Muscle layer of colon (tissue), 2 donors: Measurements from ENCODE around the gene CHRD.

Experiments
- H3K27ac ChIP-seq: one replicate; pipeline ENCODE4 v1.7.0; 2013; ENCODE audit warnings: low read depth, mild to moderate bottlenecking, low read length, moderate library complexity
- H3K27me3 ChIP-seq, 2 donors: one replicate each; pipeline ENCODE4 v1.7.0; 2013; ENCODE audit warnings: low read length in 2 of 2, mild to moderate bottlenecking in 2 of 2; ENCODE audit not compliant: insufficient read depth in 2 of 2, control insufficient read depth in 1 of 2
- H3K36me3 ChIP-seq: one replicate; pipeline ENCODE4 v1.7.0; 2013; ENCODE audit warnings: mild to moderate bottlenecking, low read length; ENCODE audit not compliant: insufficient read depth
- H3K4me1 ChIP-seq: one replicate; pipeline ENCODE4 v1.7.0; 2013; ENCODE audit warnings: mild to moderate bottlenecking, low read length; ENCODE audit not compliant: insufficient read depth
- H3K4me3 ChIP-seq, 2 donors: one replicate each; pipeline ENCODE4 v1.7.0; 2013; ENCODE audit warnings: low read length in 2 of 2, low read depth in 1 of 2, mild to moderate bottlenecking in 1 of 2, moderate library complexity in 1 of 2
- H3K9ac ChIP-seq: one replicate; pipeline ENCODE4 v1.7.0; 2013; ENCODE audit warnings: low read length
- H3K9me3 ChIP-seq: one replicate; pipeline ENCODE4 v1.7.0; 2013; ENCODE audit warnings: mild to moderate bottlenecking, low read length
- donor health status: abdominal sarcoma.
- donor health status: Adenocarcinoma of cecum.

The CHRD gene

DNA sequence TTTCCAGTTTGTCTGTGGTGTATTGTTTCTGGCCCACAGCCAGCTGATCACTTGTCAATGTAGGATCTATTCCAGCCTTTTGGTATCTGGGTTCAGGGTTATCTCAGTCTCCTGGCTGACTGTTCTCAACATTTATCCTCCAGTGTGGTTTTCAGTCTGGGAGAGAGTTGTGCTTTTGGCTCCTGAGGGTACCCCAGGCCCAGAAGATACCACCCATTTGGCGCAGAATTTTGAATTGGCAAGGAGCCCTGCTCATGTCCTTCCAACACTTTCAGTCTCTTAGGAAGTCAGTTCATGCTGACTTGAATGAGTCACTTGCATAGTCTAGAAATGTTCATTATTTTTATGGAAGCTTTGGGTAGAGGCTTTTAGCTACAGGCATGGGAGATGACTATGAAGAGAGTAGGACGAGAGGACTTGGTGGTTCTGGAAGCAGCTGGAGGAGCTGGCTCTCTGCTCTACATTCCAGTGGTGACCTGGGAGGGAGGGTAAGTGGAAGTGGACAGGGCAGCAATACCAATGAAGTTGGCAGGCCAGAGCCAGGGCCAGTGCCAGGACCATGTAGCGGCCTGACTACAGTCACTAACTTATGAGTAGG, 11.2 kb upstream of the CHRD start:
- Histone ChIP-seq H3K9me3 (no peaks in the 10 kb centered on the region), H3K4me1 (peaks cover 9% of the 10 kb centered on the region), H3K4me3 (no peak overlapping the region), H3K27ac (no peak overlapping the region), H3K36me3 (peaks cover 26% of the 10 kb centered on the region), H3K9ac (no peak overlapping the region), H3K27me3 (no peaks in the 10 kb centered on the region)

DNA sequence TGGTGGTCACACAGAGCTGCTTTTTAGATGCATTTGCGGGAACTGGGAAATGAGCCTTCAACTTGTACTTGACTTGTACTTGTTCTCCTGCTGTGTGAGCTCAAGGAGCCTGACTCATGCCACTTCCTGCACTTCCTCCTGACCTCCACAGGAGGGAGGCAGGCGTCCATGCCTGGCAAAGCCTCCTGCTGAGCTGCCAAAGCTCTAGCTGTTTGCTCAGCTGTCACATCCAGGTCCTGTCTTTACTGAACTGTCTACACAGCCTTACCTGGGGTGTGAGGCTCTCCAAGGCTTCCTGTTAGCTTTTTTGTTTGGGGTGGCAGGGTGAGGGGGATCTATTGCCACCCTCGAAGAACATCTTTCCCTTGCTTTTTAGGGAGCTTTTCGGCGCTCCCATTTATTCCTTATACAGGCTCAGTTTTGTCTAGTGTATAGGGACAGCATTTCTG, 8.3 kb upstream of the CHRD start:
- no peaks in the 10 kb centered on the region for H3K27me3 ChIP-seq
- no peaks in the 10 kb centered on the region for H3K9me3 ChIP-seq
- peaks cover 25% of the 10 kb centered on the region for H3K36me3 ChIP-seq
- no peak overlapping the region for H3K27ac ChIP-seq
- no peak overlapping the region for H3K4me3 ChIP-seq
- H3K9ac ChIP-seq = no peak overlapping the region
- H3K4me1 ChIP-seq = no peaks in the 10 kb centered on the region

DNA sequence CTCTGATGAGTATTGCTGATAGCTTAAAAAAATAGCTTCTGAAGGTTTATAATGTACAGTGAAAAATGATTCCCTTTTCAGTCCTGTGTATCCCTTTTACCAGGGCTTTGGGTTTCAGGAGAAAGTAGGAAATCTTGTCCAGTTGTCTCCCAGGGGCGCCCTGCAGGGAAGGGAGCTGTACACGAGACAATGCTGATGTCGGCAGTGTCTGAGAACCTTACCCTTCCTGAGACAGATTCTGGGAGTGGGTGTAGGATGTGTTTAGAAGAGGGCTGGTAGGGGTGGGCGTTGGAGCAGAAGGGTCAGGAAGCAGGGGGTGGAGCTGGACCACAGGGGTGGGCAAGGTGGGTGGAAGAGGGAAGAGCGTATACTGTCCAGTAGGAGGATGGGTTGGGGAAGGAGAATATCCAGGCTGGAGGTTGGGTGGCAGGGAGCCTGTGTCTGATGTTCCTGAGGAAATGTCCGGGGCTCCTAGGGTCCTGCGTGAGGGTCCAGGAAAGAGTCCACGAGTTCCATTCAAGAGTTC, 7.5 kb upstream of the CHRD start:
- Histone ChIP-seq H3K27ac (no peak overlapping the region), H3K9ac (no peak overlapping the region), H3K27me3 (no peaks in the 10 kb centered on the region), H3K4me3 (no peak overlapping the region), H3K9me3 (no peaks in the 10 kb centered on the region), H3K36me3 (peaks cover 17% of the 10 kb centered on the region), H3K4me1 (no peaks in the 10 kb centered on the region)

DNA sequence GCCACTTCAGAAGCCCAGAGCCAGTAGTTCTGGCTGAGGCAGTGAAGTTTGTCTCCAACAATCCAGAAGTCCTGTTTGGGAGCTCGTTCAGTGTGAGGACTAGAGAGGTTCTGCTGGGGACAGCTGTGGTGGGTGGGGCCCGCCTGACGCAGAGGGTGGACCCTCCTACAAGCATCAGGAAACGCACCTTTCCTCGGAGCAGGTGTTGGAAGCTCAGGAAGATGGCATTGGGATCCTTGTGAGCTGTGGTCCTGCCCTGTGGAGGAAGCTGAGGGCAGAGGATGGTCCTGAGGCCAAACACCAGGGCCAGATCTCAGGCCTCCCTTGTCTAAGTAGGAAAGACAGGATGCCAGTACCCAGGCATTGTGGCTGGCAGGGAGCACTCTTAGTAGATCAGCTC, 6.9 kb upstream of the CHRD start:
- H3K36me3 ChIP-seq = peaks cover 14% of the 10 kb centered on the region
- H3K27me3 ChIP-seq = peaks cover 0 to 2% of the 10 kb centered on the region in 2 donors
- no peaks in the 10 kb centered on the region for H3K9me3 ChIP-seq
- no peak overlapping the region for H3K27ac ChIP-seq
- no peak overlapping the region for H3K4me3 ChIP-seq
- H3K4me1 ChIP-seq = peaks cover 5% of the 10 kb centered on the region
- no peak overlapping the region for H3K9ac ChIP-seq

DNA sequence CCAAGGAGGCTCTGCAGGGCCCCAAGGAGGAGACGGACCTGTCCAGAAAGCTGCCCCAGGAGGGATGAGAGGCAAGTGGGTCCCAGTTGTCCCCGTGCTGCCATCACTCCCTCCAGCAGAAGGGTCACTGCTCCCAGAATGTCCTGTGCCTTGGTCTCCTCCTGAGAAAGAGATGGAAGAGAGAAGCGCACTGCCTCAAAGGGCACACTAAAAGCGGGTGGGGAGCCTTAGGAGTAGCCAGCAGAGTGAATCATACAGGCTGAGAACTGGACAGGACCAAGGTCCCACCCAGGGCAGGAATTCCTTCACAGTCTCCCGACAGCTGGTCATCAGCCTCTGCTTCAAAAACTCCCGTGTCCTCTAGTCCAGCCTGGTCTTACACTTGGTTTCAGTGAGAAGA, 6.4 kb upstream of the CHRD start:
- Histone ChIP-seq H3K9ac (no peak overlapping the region), H3K36me3 (peaks cover 9% of the 10 kb centered on the region), H3K4me3 (no peak overlapping the region), H3K27ac (no peak overlapping the region), H3K4me1 (peaks cover 6% of the 10 kb centered on the region), H3K27me3 (peaks cover 2 to 4% of the 10 kb centered on the region in 2 donors), H3K9me3 (no peaks in the 10 kb centered on the region)

DNA sequence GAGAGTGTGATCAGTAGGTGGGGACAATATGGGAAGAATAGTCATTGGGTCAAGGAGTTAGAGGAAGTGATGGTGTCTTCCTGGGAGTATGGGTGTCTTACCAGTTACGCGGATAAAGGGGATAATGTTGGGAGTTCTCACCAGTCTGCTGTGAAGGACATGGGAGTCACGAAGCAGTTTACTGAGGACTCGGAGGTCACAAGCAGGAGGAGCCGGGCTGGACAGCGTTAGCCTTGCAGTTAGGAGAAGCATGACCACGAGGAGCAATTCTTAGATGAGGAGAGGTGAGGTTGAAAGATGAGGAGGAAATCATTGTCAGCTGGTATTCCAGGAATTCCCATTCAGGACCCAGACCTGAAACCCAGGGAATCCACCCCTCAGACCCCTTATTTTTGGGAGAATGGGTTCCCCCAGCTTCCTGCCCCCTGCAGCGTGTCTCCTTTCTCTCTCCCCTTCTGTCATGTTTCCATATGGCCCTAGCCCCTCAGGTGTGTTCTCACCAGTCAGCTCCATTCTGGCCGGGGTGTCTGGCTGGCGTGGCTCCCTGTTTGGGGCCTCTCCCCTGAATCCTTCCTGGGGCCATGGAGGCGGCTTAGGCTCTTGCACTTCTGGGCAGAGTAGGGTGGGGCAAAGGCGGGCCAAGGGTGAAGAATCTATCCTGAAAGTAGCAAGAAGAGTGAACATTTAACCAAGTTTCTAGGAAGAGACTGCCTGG, 4.0 kb upstream of the CHRD start:
- no peak overlapping the region for H3K4me3 ChIP-seq
- H3K27ac ChIP-seq = no peak overlapping the region
- no peaks in the 10 kb centered on the region for H3K9me3 ChIP-seq
- H3K4me1 ChIP-seq = peaks cover 17% of the 10 kb centered on the region
- no peaks in the 10 kb centered on the region for H3K36me3 ChIP-seq
- peaks cover 12 to 19% of the 10 kb centered on the region in 2 donors for H3K27me3 ChIP-seq
- no peak overlapping the region for H3K9ac ChIP-seq

DNA sequence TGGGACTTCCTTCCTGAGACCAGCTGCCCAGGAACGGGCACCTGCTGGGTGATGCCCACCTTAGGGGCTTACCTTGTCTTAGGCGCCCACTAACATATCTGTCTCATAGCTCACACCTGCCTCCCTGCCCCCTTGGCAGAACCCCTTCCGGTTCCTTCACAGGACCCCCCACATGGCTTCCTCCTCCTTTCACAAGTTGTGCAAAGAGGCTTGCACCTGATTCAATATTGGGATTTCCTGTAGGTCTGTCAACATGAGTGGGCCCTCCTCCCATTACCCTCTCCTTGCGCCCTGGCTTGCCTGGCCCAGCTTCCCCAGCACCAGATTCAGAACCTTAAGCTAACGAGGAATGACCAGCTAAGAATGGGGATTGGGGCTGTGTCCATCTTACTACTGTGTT, 2.5 kb upstream of the CHRD start:
- Histone ChIP-seq H3K27me3 (peaks cover 12 to 32% of the 10 kb centered on the region in 2 donors), H3K9me3 (no peaks in the 10 kb centered on the region), H3K9ac (no peak overlapping the region), H3K36me3 (no peaks in the 10 kb centered on the region), H3K27ac (no peak overlapping the region), H3K4me1 (peaks cover 17% of the 10 kb centered on the region), H3K4me3 (no peak overlapping the region)

DNA sequence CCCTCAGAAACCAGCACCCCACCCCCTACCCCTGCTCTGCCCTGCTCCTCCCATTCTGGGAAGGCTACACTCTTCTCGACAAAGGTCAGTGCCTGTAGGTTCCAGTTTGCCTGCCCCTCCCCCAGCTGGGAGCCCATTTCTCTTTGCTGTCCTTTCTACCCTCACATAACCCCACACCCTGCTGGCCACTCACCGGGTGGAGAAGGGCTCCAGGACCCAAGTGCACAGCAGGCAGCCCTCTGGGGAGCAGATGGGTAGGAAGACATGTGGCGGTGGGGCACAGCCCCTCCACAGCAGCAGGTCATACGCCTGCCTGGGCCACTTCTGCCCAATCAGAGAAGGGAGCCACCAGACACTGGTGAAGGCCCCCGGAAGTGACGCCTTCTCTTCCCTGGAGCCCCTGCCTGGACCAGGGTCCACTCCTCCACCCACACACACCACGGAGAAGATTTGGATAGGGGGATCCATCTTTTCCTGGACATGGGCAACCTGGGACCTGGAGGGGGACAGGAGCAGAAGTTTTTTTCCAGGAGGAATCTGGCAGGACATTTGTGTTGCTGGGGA, 1.9 kb upstream of the CHRD start, which contains the start of gene THPO:
TSS of gene THPO (minus strand) at position 326 of the 564 bp plus-strand sequence. CDS start 1,948 bp downstream, outside the sequence.
- Histone ChIP-seq H3K9ac (no peak within 1 kb of the TSS), H3K36me3 (no peaks in the 10 kb centered on the region), H3K4me3 (no peak within 1 kb of the TSS), H3K27me3 (peaks cover 12 to 33% of the 10 kb centered on the region in 2 donors), H3K9me3 (no peaks in the 10 kb centered on the region), H3K27ac (peak within 1 kb of the TSS; percentile 35), H3K4me1 (peaks cover 17% of the 10 kb centered on the region)

DNA sequence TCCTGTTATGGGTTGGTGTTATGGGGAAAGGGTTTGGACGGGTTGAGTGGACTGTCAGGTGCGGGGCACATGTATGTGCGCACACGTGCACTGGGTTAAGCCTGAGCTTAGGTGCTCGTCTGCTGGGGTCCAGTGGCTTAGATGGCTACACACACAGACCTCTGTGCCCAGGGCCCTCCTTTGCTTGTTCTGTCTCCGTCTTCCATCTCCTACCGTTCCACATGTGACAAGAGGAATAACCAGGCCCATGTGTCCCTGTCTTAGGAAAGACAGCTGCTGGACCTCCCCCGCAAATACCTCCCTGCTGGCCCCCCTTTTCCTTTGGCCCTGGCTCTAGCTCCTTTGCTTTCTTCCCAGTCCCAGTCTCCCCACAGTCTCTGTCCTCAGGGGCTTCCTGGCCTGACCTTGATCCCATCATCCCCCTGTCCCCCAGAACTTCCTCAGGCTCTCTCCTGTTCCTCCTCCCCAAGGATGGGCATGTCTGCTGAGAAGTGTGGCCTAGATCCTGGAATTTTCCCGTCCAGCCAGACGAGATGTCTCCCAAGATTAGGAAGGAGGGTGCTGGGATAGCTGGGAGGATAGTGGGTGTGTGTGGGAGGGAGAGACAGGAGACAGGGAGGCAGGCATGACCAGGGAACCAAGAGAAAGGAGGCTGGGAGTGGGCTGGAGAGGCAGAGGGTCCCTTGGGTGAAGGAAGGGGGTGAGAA, 1.1 kb upstream of the CHRD start:
- Histone ChIP-seq H3K27ac (peak overlapping the region; percentile 35), H3K9me3 (no peaks in the 10 kb centered on the region), H3K4me3 (no peak overlapping the region), H3K4me1 (peaks cover 17% of the 10 kb centered on the region), H3K36me3 (no peaks in the 10 kb centered on the region), H3K27me3 (peaks cover 12 to 33% of the 10 kb centered on the region in 2 donors), H3K9ac (no peak overlapping the region)

DNA sequence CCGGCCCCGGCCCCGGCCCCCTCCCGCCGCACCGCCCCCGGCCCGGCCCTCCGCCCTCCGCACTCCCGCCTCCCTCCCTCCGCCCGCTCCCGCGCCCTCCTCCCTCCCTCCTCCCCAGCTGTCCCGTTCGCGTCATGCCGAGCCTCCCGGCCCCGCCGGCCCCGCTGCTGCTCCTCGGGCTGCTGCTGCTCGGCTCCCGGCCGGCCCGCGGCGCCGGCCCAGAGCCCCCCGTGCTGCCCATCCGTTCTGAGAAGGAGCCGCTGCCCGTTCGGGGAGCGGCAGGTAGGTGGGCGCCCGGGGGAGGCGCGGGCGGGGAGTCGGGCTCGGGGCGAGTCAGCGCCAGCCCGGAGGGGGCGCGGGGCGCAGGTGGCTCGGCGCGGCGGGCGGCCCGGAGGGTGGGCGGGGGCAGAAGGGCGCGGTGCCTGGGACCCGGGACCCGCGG, 352 bp downstream of the CHRD start:
- H3K4me3 ChIP-seq = peak overlapping the region in 1 of 2 donors; percentile 50
- H3K9me3 ChIP-seq = no peaks in the 10 kb centered on the region
- H3K9ac ChIP-seq = no peak overlapping the region
- H3K27me3 ChIP-seq = peaks cover 12 to 33% of the 10 kb centered on the region in 2 donors
- no peaks in the 10 kb centered on the region for H3K36me3 ChIP-seq
- H3K4me1 ChIP-seq = peaks cover 17% of the 10 kb centered on the region
- no peak overlapping the region for H3K27ac ChIP-seq

DNA sequence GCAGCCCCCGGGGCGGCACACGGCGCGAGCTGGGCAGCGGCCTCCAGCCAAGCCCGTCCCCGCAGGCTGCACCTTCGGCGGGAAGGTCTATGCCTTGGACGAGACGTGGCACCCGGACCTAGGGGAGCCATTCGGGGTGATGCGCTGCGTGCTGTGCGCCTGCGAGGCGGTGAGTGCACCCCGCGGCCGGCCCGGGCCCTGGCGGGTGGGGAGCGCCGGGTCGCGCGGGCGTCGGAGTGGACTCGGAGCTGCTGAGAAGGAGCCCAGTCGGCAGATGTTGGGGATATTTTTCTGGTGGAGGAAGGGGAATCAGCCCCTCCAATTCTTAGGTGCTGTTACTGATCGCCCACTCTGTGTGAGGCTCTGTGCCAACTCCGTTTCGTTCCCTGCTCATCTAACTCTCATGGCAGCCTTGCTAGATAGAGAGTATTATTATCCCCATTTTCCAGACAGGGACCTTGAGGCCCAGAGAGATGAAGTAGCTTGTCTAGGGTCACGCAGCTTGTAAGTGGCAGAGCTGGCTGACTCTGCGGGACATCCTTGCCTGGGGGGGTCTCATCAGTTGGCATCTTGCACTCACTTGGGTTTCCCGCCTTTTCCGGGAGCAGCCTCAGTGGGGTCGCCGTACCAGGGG, 890 bp downstream of the CHRD start:
- Histone ChIP-seq H3K9ac (no peak overlapping the region), H3K4me1 (peaks cover 17% of the 10 kb centered on the region), H3K36me3 (no peaks in the 10 kb centered on the region), H3K27me3 (peaks cover 12 to 33% of the 10 kb centered on the region in 2 donors), H3K9me3 (no peaks in the 10 kb centered on the region), H3K4me3 (peak overlapping the region; percentile 41 to 50), H3K27ac (no peak overlapping the region)
